Memory B cell (primary cell): Measurements from ENCODE around the gene ACMSD.
"Not testable (repeated sequence)": the region's sequence is repeated elsewhere in the genome, so short reads cannot be mapped to it uniquely, and the experiment has no call there.

ENCODE experiments used
- ATAC-seq: fragments of 150-1000 bp; cut with Tn5 transposase; 2 replicates; pipeline ENCODE4 v1.10.0; 2021; ENCODE audit warnings: low read depth, mild to moderate bottlenecking, moderate library complexity
- DNase-seq, 2 donors: peaks; one replicate each; pipeline ENCODE4 v3.0.0; 2022; ENCODE audit warnings: low spot score in 2 of 2
- H3K27ac Mint-ChIP-seq: one replicate; pipeline ENCODE4 v1.8.0; 2022; ENCODE audit warnings: mild to moderate bottlenecking, moderate library complexity, mixed read lengths
- H3K27me3 Mint-ChIP-seq: one replicate; pipeline ENCODE4 v1.8.0; 2022; ENCODE audit warnings: mixed read lengths
- H3K36me3 Mint-ChIP-seq: one replicate; pipeline ENCODE4 v1.8.0; 2022; ENCODE audit warnings: mild to moderate bottlenecking, mixed read lengths
- H3K4me1 Mint-ChIP-seq: one replicate; pipeline ENCODE4 v1.8.0; 2022; ENCODE audit warnings: mixed read lengths
- H3K4me3 Mint-ChIP-seq: one replicate; pipeline ENCODE4 v1.8.0; 2022; ENCODE audit warnings: mild to moderate bottlenecking, moderate library complexity, mixed read lengths
- H3K9me3 Mint-ChIP-seq: one replicate; pipeline ENCODE4 v1.8.0; 2022; ENCODE audit warnings: mixed read lengths

The ACMSD gene

DNA sequence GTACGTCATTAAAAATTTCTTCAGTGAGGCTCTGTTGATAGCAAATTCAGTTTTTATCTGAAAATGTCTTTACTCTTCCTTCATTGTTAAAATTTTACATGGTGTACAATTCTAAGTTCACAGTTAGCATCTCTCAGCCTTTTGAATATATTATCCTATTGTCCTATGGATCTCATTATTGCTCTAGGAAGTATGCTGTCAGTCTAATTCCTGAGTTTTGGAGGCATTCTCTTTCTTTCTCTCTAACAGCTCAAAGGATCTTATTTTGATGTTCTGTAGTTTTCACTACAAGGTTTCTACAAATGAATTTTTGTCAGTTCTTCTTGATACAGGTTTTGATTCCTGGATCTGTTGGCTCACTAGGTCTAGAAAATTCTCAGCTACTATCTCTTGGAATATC, 2.9 kb upstream of the ACMSD start:
- Mint-ChIP-seq H3K9me3 (peaks cover 17% of the 10 kb centered on the region), H3K27me3 (peaks cover 2% of the 10 kb centered on the region), H3K27ac (no peak overlapping the region), H3K4me3 (no peak overlapping the region), H3K36me3 (peaks cover 2% of the 10 kb centered on the region), H3K4me1 (peaks cover 2% of the 10 kb centered on the region)
- no peak for ATAC-seq
- DNase-seq: no peak

DNA sequence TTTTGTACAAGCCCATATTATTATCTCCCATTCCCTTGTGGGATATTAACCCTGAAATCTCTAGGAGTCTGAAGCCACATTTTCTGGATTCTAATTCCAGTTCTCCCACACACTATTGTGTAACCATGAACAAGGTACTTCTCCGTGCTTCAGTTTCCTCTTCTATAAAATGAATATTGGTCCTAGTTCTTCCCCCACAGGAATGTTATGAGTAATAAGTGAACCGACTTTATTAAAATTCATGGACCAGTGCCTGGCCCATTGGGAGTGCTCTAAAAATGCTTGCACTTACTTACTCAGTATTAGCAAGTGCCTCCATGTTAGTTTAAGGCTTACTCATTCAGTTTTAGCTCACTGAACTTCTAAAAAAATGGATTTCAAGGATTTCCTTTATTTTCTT, 1.4 kb upstream of the ACMSD start:
- peaks cover 2% of the 10 kb centered on the region for H3K4me1 Mint-ChIP-seq
- ATAC-seq: no peak
- H3K27ac Mint-ChIP-seq: no peak overlapping the region
- no peak for DNase-seq
- H3K9me3 Mint-ChIP-seq: peaks cover 18% of the 10 kb centered on the region
- H3K27me3 Mint-ChIP-seq: peaks cover 4% of the 10 kb centered on the region
- no peak overlapping the region for H3K4me3 Mint-ChIP-seq
- peaks cover 2% of the 10 kb centered on the region for H3K36me3 Mint-ChIP-seq

DNA sequence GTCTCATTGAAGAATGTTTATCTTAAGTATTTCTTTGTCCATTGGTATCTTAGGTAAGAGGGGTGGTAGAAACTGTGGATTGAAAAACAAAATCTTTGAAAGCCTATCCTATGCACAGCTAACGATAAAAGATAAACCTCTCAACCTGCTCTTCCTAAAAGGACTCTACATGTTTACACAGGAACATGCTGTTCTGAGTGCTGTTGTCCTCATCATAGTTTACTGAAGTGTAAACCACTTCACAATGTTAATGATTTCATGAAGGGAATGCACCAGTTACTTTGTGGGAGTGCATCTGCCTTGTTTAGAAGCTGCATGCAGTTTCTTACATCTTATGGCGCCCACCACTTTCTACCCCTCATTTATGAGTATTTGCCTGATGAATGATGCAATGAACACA, 1.2 kb downstream of the ACMSD start:
- Mint-ChIP-seq H3K4me3 (no peak overlapping the region), H3K36me3 (no peaks in the 10 kb centered on the region), H3K4me1 (no peaks in the 10 kb centered on the region), H3K27me3 (peaks cover 3% of the 10 kb centered on the region), H3K27ac (no peak overlapping the region), H3K9me3 (peaks cover 13% of the 10 kb centered on the region)
- ATAC-seq: no peak
- no peak for DNase-seq

DNA sequence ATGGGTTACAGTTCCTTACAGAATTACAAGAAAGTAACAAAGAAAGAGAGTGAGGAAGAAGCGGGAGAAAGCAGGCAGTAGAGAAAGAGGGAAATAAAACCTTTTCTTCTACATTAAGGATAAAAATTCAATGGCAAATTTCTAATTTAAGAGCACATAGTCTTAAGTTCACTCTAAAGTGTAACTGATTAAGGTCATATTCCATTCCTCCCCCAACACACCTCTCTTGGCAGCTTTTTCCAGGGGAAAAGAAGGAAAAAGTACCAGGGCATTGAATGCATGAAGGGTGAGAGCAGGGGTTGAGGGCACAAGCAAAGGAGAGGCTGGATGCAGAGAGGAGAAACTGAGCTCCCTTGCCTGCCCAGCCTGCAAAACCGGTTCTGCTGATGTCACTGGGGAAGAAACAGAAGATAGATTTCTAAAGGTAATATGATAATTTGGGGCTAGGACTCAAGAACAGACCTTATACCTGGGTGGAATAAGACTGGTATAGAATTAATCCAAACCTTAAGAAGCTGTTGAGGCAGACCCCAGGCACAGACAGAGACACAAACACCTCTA, 4.6 kb downstream of the ACMSD start:
- Mint-ChIP-seq H3K36me3 (peaks cover 3% of the 10 kb centered on the region), H3K4me3 (no peak overlapping the region), H3K4me1 (no peaks in the 10 kb centered on the region), H3K9me3 (peaks cover 3% of the 10 kb centered on the region), H3K27me3 (peaks cover 3% of the 10 kb centered on the region), H3K27ac (no peak overlapping the region)
- ATAC-seq (no peak), DNase-seq (no peak)

DNA sequence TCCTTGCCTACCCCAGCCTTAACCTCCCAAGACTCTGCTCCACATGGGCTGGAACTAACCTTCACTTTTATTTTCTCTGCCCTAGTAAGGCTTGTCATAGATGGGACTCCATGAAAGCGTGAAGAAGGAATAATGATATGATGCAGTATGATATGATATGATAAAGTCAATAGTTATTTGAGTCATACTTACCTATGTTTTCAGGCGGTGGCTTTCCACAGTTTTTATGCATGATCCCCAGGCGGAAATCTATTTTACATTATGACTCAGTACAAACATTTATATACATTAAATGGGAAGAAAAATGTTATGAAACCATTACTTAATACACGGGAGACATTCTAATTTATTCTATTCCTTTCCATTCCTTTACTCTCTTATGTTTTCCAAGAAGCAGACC, 5.6 kb downstream of the ACMSD start:
- ATAC-seq (no peak), DNase-seq (no peak)
- H3K4me3 Mint-ChIP-seq: no peak overlapping the region
- H3K36me3 Mint-ChIP-seq: peaks cover 3% of the 10 kb centered on the region
- no peaks in the 10 kb centered on the region for H3K4me1 Mint-ChIP-seq
- H3K27me3 Mint-ChIP-seq: peaks cover 3% of the 10 kb centered on the region
- no peak overlapping the region for H3K27ac Mint-ChIP-seq
- H3K9me3 Mint-ChIP-seq: peaks cover 3% of the 10 kb centered on the region

DNA sequence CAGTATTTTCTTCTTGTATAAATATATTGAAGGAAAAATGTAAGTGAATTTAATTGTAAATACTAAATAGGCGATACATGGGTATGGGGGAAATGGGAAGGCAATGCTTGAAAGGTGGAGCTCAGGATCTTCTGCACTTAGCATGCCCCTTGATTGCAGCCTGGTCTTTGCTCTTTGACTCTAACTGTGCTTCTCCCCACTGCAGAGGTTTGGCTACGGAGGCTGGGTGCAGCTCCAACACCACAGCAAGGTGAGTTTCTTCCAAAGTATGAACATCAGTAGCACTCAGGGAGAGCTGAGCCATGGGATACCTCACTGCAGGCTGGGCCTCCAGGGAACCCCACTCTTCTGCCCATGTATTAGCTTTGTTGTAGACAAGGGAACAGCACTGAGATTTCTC, 6.6 kb downstream of the ACMSD start:
- Mint-ChIP-seq H3K27ac (no peak overlapping the region), H3K4me3 (no peak overlapping the region), H3K36me3 (peaks cover 3% of the 10 kb centered on the region), H3K27me3 (peaks cover 3% of the 10 kb centered on the region), H3K4me1 (no peaks in the 10 kb centered on the region), H3K9me3 (peaks cover 3% of the 10 kb centered on the region)
- ATAC-seq: no peak
- no peak for DNase-seq

DNA sequence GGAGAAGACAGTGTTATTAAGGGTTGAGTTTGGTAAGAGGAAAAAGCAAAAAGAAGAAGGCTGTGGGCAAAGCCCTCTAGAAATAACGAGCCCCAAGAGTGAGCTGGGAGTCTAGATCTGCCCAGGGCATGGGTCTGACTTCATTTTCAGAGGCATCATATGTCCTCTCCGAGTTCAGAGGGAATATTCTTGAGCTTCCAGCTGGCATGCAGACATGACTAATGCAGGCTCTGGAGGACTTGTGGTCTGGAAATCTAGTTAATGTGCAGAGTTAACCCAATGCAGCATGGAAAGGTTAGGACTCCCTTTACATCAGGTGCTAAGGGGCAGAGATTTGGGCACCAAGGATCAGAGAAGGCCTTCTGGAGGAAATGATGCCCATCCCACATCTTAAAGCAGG, 7.3 kb downstream of the ACMSD start:
- no peak for DNase-seq
- H3K27ac Mint-ChIP-seq: no peak overlapping the region
- no peak for ATAC-seq
- no peak overlapping the region for H3K4me3 Mint-ChIP-seq
- peaks cover 3% of the 10 kb centered on the region for H3K36me3 Mint-ChIP-seq
- no peaks in the 10 kb centered on the region for H3K4me1 Mint-ChIP-seq
- peaks cover 3% of the 10 kb centered on the region for H3K9me3 Mint-ChIP-seq
- H3K27me3 Mint-ChIP-seq: peaks cover 3% of the 10 kb centered on the region

DNA sequence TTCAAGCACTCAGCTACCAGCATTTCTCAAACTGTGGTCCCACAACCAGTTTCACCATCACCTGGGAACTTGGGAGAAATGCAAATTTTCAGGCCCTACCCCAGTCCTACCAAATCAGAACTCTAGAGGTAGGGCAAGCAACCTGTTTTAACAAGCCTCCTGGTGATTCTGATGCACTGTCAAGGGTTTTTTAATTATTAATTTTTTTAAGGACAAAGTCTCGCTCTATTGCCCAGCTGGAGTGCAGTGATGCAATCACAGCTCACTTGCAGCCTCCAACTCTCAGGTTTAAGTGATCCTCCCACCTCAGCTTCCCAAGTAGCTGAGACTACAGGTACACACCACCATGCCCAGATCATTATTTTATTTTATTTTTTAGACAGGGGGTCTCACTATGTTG, 7.8 kb downstream of the ACMSD start:
- peaks cover 5% of the 10 kb centered on the region for H3K36me3 Mint-ChIP-seq
- no peaks in the 10 kb centered on the region for H3K4me1 Mint-ChIP-seq
- H3K4me3 Mint-ChIP-seq: no peak overlapping the region
- ATAC-seq (no peak), DNase-seq (no peak)
- H3K9me3 Mint-ChIP-seq: peaks cover 2% of the 10 kb centered on the region
- no peak overlapping the region for H3K27ac Mint-ChIP-seq
- peaks cover 2% of the 10 kb centered on the region for H3K27me3 Mint-ChIP-seq

DNA sequence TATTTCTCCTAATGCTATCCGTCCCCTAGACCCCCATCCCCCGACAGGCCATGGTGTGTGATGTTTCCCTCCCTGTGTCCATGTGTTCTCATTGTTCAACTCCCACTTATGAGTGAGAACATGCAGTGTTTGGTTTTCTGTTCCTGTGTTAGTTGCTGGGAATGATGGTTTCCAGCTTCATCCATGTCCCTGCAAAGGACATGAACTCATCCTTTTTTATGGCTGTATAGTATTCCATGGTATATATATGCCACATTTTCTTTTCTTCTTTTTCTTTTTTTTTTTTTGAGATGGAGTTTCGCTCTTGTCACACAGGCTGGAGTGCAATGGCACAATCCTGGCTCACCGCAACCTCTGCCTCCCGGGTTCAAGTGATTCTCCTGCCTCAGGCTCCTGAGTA, 9.2 kb downstream of the ACMSD start:
- H3K27me3 Mint-ChIP-seq, H3K4me1 Mint-ChIP-seq, H3K4me3 Mint-ChIP-seq, H3K9me3 Mint-ChIP-seq, H3K27ac Mint-ChIP-seq, DNase-seq, ATAC-seq, H3K36me3 Mint-ChIP-seq: not testable (repeated sequence)

DNA sequence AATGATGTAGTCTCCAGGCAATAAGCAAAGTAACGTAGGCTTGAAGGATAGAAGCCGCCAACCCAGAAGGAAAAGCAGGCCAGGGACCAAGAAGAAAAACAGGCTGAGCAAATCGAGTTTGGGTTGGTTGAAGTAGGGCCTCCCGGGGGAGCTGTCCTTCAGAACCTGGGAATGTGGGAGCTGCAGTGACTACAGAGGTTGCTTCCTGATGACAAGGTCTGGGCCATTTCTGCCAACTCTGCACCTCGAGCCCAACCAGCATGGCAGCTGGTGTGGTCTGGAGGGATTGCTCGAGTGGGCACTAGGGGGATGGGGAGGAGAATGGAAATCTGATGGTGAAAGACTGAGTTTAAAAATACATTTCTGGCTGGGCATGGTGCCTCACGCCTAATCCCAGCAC, 14.1 kb downstream of the ACMSD start:
- no peak for ATAC-seq
- Mint-ChIP-seq H3K9me3 (no peaks in the 10 kb centered on the region), H3K4me1 (peaks cover 6% of the 10 kb centered on the region)

DNA sequence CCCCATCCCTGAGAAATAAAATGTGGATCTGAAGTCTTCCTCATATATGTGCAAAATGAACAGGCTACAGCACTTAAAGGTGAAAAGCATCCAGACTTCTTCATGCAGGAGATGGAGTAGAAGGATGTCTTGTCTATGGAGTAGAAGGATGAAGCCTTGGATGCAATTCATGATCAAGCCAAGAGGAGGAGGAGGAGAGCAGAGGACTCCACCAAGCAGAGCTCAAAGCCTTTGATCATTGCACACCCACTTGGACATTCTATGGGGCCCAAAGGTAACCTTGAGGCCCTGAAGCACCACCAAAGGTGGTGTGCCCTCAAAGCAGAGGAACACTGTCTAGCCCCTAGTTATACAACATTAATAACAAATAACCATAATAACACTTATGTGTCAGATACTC, 17.3 kb downstream of the ACMSD start:
- Mint-ChIP-seq H3K9me3 (no peaks in the 10 kb centered on the region), H3K27ac (no peak overlapping the region), H3K36me3 (peaks cover 1% of the 10 kb centered on the region), H3K4me3 (no peak overlapping the region), H3K27me3 (peaks cover 2% of the 10 kb centered on the region), H3K4me1 (peaks cover 6% of the 10 kb centered on the region)
- ATAC-seq: no peak
- DNase-seq: no peak

More for the DNA sequence above, 14.1 kb downstream of the ACMSD start:
- no peak for DNase-seq
- H3K36me3 Mint-ChIP-seq: peaks cover 1% of the 10 kb centered on the region
- no peak overlapping the region for H3K4me3 Mint-ChIP-seq
- no peak overlapping the region for H3K27ac Mint-ChIP-seq
- peaks cover 2% of the 10 kb centered on the region for H3K27me3 Mint-ChIP-seq

DNA sequence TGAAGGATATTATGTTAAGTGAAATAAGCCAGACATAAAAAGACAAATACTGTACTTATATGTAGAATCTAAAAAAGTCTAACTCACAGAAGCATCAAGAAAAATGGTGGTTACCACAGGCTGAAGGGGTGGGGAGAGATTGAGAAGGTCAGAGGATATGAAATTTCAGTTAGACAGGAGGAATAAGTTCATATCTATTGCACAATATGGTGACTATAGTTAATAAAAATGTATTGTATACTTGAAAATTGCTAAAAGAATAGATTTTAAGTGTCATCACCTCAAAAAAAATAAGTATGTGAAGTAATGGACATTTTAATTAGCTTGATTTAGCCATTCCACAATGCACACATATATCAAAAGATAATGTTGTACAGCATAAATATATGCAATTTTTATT, 19.8 kb downstream of the ACMSD start:
- no peak for DNase-seq
- Mint-ChIP-seq H3K9me3 (no peaks in the 10 kb centered on the region), H3K27ac (no peak overlapping the region), H3K36me3 (no peaks in the 10 kb centered on the region), H3K27me3 (no peaks in the 10 kb centered on the region), H3K4me1 (no peaks in the 10 kb centered on the region), H3K4me3 (no peak overlapping the region)
- no peak for ATAC-seq

DNA sequence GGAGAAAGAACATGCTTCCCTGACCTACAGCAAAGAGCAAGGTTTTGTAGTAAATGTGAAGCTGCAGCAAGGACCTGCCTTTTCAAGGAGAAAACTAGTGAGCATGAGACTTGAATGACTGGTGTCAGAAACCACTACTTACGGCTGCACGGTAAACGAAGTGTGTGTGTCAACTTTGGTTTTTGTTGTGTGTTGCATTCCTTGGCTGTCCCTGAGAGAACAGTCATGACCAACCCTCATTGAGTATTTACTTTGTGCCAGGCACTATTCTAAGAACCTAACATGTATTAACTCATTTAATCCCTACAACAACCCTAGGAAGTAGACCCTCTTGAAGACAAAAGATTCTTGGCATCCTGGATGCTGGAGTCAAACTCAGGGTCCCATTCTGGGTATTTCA, 22.8 kb downstream of the ACMSD start:
- no peaks in the 10 kb centered on the region for H3K9me3 Mint-ChIP-seq
- DNase-seq: no peak

DNA sequence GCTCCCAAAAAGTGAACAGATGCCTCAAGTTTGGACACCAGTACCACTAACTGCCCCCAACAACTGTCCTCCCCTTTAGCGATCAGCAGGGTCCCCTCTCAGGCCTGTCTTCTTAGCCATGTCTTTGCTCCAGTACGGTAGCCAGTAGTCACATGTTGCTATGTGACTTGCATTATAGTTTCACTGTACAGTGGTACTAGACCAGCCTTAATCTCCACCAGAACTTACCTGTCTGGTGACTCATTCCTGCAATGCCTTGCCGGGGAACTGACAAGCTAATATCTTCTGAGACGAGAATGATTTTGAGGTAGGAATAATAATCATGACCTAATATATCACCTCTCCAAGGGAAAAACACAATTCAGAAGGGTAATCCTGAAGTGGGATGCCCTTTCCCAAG, 23.7 kb downstream of the ACMSD start:
- H3K27me3 Mint-ChIP-seq: no peaks in the 10 kb centered on the region
- no peak for ATAC-seq
- DNase-seq: no peak
- no peaks in the 10 kb centered on the region for H3K4me1 Mint-ChIP-seq
- no peak overlapping the region for H3K27ac Mint-ChIP-seq
- H3K9me3 Mint-ChIP-seq: no peaks in the 10 kb centered on the region
- peaks cover 2% of the 10 kb centered on the region for H3K36me3 Mint-ChIP-seq
- no peak overlapping the region for H3K4me3 Mint-ChIP-seq

More for the DNA sequence above, 22.8 kb downstream of the ACMSD start:
- Mint-ChIP-seq H3K36me3 (no peaks in the 10 kb centered on the region), H3K27me3 (no peaks in the 10 kb centered on the region), H3K27ac (no peak overlapping the region), H3K4me3 (no peak overlapping the region), H3K4me1 (no peaks in the 10 kb centered on the region)
- ATAC-seq: no peak

DNA sequence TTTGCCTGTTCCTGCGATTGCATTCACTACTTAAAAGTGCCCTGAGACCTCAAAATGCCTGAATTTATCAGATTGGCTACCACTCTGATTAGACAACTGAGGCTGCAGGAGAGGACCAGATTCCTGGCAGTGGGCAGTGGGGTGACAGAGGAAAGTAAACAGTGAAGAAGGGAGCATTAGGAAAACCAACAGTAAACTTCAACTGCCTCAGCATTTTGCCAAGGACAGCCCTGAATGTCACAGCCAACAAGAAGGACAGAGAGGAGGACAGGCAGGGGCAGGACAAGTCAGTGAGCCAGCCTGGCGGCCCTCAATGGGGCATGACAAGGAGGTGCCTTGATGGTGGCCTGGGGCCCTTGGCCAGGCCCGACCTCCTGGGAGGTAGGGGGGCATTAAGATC, 24.3 kb downstream of the ACMSD start:
- H3K27me3 Mint-ChIP-seq: no peaks in the 10 kb centered on the region
- H3K9me3 Mint-ChIP-seq: no peaks in the 10 kb centered on the region
- peaks cover 3% of the 10 kb centered on the region for H3K36me3 Mint-ChIP-seq
- no peak overlapping the region for H3K27ac Mint-ChIP-seq
- H3K4me1 Mint-ChIP-seq: no peaks in the 10 kb centered on the region
- H3K4me3 Mint-ChIP-seq: no peak overlapping the region
- DNase-seq: no peak
- ATAC-seq: no peak
